Measurements from ENCODE around the gene MYRF.

MYRF gene

DNA sequence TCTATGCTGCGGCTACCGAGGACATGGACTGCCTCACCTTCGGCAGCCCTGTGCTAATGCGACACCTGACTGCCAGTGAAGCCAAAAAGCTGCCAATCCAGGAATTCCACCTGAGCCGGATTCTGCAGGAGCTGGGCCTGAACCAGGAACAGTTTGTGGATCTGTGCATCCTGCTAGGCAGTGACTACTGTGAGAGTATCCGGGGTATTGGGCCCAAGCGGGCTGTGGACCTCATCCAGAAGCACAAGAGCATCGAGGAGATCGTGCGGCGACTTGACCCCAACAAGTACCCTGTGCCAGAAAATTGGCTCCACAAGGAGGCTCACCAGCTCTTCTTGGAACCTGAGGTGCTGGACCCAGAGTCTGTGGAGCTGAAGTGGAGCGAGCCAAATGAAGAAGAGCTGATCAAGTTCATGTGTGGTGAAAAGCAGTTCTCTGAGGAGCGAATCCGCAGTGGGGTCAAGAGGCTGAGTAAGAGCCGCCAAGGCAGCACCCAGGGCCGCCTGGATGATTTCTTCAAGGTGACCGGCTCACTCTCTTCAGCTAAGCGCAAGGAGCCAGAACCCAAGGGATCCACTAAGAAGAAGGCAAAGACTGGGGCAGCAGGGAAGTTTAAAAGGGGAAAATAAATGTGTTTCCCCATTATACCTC is 43.6 kb downstream of the MYRF start:
- DNase-seq, result no peak

DNA sequence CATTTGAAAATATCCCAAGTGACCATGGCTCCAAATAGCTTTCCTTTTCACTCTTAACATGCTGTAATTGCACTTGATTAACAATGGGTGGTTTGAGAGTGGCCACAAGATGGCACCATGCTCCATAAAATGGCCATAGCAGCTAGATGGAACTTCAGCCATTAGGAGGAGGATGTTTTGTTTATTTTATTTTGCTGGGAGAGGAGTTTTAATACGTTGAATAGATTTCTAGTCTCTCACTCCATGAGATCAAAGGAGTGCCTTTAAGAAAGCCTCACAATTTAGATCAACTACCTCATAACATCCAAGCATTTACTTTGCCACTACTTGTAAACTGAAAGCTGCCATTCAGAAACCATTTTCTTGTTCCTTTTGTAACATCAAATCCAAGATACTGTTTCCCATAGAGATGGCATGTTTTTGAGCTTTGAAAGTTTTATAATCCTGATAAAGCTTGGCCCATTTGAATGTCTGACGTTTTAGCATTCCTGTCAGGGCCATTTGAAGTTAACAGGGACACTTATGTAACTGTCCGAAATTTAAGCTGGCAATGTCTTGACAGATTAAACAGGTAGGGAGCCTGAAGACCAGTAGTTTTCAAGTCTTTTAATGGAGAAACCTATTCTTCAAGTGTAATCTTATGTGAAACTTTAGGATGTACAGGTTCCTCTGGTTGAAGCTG is 45.0 kb downstream of the MYRF start:
- peak in 4 of 5 donors; percentile 53 to 71 (median 64) for DNase-seq

DNA sequence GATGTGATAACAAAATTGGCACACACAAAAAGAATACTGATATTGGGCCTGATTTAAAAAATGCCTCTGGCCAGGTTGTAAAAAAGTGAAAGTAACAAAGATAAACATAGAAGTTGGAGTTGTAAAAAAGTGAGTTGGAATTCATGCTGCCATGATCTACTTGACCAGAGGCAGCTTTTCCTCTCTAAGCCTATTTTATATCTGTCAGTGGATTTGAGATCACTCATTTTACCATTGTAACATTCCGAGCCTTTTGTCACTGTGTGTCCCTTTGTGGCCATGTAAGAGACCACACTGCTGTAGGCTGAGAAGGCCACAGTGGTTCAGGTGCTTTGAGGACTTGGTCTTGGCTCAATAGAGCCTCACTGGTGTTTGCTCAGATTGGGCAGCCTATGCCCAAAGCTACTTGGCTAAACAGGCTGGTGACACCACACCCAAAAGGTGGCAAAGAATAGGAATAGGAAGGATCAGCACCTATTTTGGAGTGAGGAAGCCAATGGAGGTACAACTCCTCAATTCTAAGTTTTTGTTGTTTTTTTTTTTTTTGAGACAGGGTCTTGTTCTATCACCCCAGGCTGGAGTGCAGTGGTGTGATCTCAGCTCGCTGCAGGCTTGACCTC is 47.3 kb downstream of the MYRF start:
- no peak for DNase-seq

DNA sequence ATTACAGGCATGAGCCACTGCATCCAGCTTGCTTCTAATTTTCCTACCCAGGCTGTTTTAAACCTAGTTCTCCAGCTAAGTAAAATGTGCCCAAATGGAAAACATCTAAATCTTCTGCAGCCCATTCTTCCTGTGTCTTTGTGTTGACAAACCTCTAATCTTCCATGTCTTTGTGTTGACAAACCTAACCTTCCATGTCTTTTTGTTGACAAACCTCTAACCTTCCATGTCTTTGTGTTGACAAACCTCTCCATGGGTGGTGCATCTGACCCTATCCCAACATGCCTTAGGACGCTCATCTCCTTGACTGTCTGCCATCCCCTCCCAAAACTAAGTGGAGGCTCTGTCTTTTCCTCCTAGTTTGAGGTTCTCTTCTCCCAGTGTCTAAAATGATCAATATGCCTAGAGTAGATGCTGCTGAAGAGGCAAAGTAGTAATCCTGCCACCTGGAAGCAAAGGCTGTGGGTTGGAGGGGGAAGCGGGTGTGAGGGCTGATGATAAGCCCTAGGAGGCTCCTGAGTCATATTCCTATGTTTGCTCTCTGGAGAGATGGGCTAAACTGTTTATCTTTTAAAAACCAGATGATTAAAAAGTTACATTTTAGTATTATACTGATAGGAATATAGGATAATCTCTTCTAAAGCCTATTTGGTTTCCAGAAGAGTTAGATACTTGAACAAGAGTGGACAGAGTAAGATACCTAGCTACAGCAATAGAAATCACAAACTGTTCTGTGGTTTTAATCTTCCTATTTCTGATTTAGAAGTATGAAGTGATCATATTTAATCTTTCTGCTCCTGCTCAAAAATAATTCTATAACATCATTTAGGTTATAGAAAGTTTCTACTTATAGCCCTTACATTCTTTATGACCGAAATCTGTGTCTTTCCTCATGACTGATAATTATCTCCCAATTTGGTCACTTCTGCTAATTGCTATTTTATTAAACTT is 48.2 kb downstream of the MYRF start:
- no peak for DNase-seq

DNA sequence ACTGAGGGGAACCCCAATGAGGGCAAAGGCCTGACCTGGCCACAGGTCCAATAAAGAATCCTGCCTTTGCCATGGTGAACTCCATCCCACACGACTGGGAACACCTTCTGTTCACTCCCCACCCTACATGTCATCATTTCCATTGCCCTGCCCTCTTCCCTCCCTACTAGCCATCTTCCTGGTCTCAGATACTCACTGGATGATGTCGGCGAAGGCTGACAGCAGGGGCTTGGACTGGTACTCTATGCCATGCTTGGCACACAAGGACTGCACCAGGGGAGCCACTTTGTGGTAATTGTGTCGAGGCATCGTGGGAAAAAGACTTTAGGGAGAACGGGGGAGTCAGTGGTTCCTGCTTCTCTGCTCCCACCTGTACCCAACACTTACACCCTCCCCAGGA is 50.2 kb downstream of the MYRF start:
- DNase-seq, result no peak

DNA sequence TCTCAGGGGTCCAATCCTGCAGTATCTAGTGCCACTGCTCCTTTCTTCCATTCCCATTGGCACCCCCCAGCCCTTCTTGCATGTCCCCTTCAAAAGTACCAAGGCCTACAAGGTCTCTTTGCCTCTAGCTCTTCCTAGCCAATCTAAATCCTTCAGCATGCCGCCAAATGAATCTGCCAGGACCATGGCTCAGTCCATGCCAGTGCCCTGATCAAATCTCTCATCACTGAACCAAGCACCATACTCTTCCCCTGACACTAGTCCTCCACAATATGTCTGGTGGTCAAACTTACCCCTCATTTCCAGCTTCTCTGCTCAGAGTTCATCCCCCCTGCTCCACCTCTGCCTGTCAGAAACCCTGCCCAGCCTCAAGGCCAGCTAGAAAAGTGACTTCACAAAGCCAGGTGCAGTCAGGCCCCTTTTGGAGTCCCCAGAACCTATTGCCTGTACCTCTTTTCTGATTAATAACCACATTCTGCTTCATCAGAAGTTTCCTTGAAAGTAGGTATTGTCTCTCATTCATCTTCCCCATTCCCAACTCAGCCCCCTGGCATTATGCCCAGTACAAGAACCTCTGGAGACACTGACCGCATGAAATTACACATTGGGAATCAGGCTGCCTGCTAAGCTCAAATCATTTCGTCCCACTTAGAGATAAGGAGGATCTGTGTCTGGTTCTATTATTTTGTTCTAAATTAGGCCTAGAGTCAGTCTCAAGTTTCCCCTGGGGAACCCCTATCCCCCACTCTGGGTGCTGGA is 51.6 kb downstream of the MYRF start:
- no peak for DNase-seq

DNA sequence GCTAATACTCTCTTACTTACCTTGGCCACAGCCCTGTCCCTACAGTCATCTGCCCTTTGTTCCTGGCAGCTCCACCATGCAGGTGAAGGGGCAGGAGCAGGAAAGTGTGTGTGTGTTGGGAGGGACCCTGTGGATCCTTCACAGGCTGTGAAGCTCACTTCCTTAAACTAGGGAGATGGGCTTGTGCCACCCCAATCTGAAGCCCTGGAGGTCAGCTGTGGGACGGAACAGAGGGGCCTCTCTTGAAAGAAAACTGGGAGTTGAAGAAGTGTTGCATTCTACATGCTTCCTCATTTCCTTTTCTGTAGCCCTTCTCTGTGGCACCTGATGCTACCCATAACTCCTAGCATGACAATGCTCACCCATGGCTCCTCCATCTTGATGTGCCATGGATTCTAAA is 52.7 kb downstream of the MYRF start:
- DNase-seq, result no peak

DNA sequence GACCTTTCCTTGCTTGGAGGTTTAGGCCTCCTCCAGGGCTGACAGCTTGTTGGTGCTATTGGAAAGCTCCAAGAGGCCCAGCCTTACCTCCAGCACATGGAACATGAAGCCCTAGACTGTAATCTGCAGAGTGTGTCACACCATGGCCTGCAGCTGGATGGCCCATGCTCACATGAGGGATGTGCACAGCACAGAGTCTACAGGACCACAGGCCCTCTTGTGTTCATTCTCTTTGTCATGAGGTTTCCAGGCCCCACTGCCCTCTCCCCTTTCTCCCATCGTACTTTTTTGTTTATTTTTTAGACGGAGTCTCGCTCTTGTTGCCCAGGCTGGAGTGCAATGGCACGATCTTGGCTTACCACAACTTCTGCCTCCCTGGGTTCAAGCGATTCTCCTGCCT is 54.3 kb downstream of the MYRF start:
- DNase-seq, result no peak

DNA sequence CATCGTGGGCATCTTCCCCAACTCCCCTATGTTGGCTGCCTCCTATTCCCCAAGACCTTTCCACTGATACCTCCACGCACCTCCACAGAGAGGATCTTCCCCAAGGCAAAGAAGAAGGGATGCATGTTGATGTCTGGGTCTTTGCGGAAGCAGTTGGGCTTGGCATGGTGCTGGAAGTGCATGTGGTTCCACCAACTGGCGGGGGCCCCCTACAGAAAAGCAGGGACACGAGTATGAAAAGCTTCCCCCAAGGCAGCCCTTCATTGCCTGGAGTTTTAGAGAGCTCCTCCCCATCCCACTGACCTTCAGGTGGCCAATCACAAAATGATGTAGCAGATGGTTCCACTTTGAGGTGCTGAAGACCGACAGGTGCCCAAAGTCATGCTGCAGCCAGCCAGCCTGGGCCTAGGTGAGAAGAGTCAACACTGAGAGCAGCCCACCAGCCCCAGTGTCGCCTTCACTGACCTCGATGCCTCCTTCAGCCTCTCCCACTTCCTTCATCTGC is 58.3 kb downstream of the MYRF start:
- DNase-seq, result no peak

DNA sequence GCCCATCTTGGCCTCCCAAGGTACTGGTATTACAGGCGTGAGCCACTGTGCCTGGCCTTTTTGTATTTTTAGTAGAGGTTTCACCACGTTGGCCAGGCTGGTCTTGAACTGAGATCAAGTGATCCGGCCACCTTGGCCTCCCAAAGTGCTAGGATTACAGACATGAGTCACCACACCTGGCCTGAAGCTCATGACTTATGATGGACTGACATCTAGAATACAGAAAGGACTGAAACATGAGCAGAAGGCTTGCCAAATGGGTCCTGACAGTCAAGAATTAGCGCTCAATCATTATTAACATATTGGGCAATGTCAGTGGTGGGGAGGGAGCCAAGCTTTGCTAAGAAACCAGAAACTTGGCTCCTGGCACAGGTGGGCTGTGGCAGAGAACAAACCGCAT is 59.4 kb downstream of the MYRF start:
- no peak for DNase-seq

DNA sequence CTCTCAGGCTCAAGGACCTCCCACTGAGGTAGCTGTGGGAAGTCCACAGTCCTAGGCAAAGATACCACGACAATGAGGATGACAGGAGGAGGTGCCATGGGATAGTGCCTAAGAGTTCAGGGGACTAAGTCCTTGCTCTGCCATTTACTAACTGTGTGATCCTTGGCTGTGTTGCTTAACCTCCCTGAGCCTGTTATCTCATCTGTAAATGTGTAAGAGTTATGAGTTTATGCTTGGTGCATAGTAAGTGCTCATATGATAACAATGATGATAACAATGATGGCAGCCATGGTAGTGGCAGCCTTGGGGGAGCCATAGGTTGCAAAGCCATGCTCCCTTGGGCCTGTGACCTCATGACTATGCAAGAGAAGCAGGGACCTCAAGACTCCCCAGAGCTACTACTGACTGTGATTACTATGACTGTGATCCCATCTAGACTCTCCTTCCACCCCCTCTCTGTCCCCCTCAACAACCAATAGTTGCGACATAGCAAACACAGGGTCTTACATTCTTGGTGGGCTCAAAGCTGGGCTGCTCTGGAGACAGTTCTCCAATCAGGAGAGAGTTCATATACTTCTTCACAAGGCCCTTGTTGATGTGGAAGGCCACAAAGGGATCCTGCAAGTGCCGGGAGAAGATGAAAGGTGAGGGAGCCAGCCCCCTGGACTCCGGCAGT is 60.4 kb downstream of the MYRF start:
- DNase-seq, result no peak

DNA sequence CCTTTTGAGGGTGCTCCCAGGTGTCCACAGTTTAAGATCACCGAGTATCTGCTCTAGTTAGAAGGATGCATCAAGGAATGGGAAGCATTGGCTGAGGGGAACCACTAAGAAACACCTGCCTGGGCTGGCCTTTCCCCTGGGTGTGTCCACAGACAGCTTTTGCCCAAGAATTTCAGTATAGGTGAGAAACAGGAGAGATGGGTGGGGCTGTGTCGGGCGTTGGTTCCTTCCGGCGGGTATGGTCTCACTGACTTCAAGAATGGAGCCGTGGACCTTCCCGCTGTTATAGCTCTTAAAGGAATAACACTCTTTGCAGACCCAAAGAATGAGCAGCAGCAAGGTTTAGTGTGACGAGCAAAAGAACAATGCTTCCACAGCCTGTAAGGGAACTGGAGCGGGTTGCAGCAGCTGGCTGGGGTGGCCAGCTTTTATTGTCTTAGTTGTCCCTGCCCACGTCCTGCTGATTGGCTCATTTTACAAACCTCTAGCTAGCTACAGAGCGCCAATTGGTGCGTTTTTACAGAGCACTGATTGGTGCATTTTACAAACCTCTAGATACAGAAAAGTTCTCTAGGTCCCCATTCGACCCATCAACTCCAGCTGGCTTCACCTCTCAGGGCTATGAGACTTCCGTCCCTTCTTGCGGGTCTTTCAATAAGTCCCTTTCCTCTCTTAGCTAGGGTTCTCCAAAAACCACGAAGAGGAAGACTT is 62.0 kb downstream of the MYRF start:
- DNase-seq, result peak in 1 of 5 donors; percentile 65

DNA sequence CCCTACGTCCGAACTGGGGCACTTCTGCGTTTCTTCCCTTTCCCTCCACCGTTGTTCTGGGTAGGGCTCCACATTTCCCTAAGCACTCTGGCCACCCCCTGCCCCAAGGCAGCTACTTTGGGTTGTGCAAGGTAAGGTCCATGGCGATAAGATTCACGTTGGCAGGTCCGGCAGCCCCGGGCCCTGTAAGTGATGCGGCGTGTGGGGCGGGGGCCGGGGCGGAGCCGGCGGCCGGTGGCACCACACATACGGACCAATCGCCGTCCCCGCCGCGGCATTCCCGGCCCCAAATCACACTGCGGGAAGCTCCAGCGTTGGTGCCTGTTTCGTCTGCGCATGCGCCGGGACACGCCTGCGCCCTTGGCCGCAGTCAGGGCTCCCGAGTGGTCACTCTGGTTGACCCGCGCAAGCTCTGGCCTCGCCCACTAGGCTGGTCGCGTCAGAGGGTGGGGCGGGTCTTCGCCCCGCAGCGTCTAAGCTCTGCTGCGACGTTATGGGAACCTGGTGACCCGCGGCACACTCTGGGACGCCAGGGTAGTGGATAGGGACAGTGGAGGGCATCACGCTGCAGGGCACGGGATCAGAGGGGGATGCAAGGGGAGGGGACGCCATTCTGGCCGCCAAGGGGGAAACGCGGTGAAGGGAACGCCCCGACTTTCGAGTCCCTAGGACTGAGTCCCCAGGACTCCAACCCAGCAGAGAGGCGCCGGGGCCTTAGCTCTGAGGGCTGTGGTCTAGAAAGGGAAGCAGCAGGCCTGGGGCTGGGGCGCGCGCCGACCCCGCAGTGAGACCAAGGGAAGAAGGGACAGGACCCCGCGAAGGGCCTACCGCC is 62.7 kb downstream of the MYRF start:
- DNase-seq, result peak in 1 of 5 donors; percentile 91

DNA sequence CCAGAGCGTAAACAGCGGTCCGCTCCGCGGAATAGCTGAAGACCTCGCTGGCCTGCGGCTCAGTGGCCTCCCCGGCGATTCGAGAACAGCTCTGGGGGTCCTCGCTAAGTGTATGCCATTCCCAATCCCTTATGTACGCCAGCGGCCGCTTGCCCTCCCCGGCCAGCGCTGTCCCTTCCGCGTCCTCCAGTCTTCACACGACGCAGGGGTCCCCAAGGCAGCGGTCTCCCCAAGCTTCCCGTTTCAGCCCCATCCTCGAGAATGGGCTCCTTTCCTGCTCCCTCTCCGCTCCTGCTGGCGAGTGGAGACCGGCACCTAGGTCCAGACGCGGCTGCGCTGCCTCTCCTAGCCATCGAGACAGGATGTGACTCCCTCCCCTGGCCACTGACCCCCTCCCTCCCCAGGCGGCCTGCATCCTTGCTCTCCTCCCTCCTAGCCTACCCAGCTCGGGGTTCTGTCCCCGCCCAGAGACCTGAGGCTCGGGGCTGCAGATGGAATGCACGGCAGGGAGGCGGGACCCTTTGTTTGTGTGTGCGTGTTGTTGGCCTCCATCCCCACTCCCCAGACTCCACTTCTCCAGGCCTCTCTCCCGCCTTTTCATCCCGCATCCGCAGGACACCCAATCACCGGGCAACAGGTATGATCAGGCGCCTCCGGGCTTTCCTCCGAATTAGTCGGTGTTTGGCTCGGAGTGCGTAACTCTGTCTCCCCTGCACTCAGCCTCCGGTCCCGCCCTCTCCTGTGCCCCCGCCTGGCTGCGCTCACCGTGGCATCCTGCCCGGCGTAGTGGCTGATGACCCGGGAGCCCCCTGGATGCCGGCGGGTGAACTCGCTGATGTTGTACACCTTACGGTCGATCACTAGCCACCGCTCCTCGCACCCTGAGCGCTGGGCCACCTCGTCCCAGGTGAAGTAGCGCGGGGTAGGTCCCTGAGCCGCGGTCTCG is 63.6 kb downstream of the MYRF start:
- peak in 4 of 5 donors; percentile 30 to 74 (median 32) for DNase-seq

DNA sequence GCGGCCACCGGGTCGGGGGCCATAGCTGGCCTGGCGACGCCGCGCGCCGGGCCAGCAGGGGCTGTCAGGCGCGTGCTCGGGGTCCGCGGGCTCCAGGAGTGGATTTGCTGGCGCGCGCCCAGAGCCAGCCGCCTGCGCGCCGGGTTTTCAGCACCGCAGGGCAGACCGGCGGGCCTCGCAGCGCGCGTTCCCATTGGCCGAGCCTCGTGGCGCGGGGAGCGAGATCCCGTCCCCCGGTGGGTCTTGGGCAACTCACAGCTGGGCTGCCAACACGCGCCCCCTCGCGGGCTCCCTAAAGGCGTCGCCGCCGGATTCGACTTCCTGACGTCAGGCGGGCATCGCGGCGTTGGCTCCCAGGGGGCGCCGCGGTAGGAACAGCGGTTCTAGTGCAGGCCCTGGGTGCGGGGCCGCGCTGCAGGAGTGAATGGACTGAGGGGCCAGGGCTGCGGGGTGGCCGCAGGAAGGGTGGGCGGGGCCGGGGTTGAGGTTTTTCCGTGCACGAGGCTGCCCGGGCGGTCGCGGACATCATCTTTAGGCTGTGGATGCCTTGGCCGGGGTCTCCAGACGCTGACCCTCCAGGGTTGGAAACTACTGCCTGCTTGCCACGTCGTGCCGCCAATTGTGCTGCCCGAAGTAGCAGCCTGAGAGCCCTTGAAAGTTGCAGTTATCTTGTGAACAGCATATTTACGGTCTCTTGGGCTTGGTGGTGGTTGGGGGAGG is 64.5 kb downstream of the MYRF start, which contains the start of gene FADS1:
TSS of gene FADS1 (minus strand) at position 268 of the 720 bp plus-strand sequence. CDS start at position 194, 74 bp downstream.
- peak; percentile 50 to 93 (median 56) for DNase-seq

DNA sequence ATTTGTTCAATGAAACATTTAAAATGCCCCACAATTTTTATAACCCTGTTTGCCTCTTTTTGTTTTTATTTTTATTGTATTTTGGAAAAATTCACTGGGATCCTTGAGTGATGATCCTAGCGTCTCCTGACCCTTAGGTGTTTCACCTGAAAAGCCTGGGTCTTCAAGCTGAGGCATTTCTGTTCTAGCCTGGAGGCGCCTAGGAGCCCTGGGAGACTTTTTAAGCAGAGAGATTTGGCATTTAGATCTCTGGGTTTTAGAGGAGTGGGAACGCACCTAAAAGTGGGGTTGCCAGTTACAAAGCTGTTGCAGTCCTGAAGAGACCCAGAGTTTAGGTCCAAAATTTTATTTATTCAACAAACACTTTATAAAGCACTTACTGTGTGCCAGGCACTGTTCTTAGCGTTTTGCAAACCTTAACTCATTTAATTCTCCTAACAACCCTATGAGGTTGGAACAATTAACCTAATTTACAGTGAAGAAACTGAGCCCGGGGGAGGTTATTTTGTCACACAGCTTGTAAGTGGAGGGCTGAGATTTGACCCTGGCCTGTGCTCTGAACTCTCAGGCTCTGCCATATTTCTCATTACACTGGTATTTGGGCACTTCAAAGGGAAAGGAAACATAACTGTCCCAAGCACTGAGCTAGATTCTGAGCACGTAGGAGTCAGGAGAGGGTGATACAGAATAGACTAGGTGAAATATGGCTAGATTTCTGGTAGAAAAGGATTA is 65.2 kb downstream of the MYRF start:
- DNase-seq, result no peak

DNA sequence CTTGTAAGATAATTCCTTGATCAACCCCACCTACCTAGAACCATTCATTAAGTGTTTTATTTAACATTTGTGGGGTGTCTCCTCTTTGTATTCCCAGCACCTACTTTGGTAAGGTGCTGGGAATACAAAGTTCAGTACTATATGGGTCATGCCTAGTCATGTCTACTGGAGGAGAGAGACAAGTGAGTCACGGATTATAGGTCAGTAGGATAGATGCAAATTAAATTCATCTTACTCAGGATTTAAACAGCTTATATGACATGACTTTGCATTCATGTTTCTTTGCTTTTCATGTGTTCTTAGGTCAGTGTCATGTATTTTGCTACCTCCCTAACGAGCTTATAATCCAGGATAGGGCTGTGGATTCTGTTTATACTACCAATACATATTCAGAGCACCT is 67.7 kb downstream of the MYRF start:
- no peak for DNase-seq

Data from T-helper 1 cell (primary cell).